ENCODE results near the gene PUS10.
"Not testable (repeated sequence)": the region's sequence is repeated elsewhere in the genome, so short reads cannot be mapped to it uniquely, and the experiment has no call there.

The PUS10 gene

DNA sequence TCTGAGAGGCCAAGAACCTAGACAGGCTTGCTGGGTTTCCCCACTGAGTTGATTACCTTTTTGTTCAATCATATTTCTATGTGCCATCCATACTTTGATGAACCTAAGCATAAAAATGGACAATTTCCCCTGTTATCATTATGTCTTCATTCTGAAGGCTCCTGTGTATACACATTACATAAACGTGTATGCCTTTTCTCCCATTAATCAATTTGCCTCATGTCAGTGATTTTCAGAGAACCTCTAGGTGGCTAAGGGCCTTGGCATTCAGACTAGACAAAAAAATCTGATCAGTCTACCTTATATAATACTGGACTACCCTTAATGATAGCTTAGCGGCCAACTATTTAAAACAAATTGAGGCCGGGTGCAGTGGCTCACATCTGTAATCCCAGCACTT, 4.7 kb downstream of the PUS10 start:
- no peak overlapping the region for H3K4me3 ChIP-seq (ENCODE audit: low read depth, low read length)

- H3K4me3 ChIP-seq (ENCODE audit: low read depth, low read length): not testable (repeated sequence)
These were observed 5.8 kb downstream of the PUS10 start for GRCh38 chr2:61012303-61012702.

GRCh38 chr2:61011678-61012077, 6.4 kb downstream of the PUS10 start:
- no peak overlapping the region for H3K4me3 ChIP-seq (ENCODE audit: low read depth, low read length)

- H3K4me3 ChIP-seq (ENCODE audit: low read depth, low read length): no peak overlapping the region
These were observed 8.7 kb downstream of the PUS10 start for GRCh38 chr2:61009355-61009754.

GRCh38 chr2:61006486-61007105, 11.5 kb downstream of the PUS10 start:
- H3K4me3 ChIP-seq (ENCODE audit: low read depth, low read length): no peak overlapping the region

- H3K4me3 ChIP-seq (ENCODE audit: low read depth, low read length): no peak overlapping the region
These were observed 12.3 kb downstream of the PUS10 start for GRCh38 chr2:61005736-61006135.

GRCh38 chr2:60998628-60999545, 19.2 kb downstream of the PUS10 start:
- no peak overlapping the region for H3K4me3 ChIP-seq (ENCODE audit: low read depth, low read length)

GRCh38 chr2:60994131-60994530, 23.9 kb downstream of the PUS10 start:
- no peak overlapping the region for H3K4me3 ChIP-seq (ENCODE audit: low read depth, low read length)

- no peak overlapping the region for H3K4me3 ChIP-seq (ENCODE audit: low read depth, low read length)
These were observed 25.1 kb downstream of the PUS10 start for GRCh38 chr2:60992985-60993392.

- H3K4me3 ChIP-seq (ENCODE audit: low read depth, low read length): no peak overlapping the region
These were observed 26.4 kb downstream of the PUS10 start for GRCh38 chr2:60991644-60992043.

- no peak overlapping the region for H3K4me3 ChIP-seq (ENCODE audit: low read depth, low read length)
These were observed 28.8 kb downstream of the PUS10 start for GRCh38 chr2:60989259-60989658.

- not testable (repeated sequence) for H3K4me3 ChIP-seq (ENCODE audit: low read depth, low read length)
These were observed 30.4 kb downstream of the PUS10 start for GRCh38 chr2:60987656-60988055.

- H3K4me3 ChIP-seq (ENCODE audit: low read depth, low read length): no peak overlapping the region
These were observed 31.0 kb downstream of the PUS10 start for GRCh38 chr2:60987041-60987440.

GRCh38 chr2:60984720-60985119, 33.3 kb downstream of the PUS10 start:
- H3K4me3 ChIP-seq (ENCODE audit: low read depth, low read length): no peak overlapping the region

DNA sequence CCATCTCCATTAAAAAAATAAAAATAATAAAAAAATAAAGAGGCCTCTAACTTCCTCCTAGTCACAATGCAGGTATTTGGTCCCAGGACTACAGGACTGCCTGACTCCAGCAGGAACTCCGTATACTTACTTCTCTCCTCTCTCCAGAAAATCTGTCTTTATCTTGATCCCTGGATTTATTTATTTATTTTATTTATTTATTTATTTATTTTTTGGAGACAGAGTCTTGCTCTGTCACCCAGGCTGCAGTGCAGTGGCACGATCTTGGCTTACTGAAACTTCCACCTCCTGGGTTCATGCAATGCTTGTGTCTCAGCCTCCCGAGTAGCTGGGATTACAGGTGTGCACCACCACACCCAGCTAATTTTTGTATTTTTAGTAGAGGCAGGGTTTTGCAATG, 36.0 kb downstream of the PUS10 start:
- H3K4me3 ChIP-seq (ENCODE audit: low read depth, low read length): not testable (repeated sequence)

DNA sequence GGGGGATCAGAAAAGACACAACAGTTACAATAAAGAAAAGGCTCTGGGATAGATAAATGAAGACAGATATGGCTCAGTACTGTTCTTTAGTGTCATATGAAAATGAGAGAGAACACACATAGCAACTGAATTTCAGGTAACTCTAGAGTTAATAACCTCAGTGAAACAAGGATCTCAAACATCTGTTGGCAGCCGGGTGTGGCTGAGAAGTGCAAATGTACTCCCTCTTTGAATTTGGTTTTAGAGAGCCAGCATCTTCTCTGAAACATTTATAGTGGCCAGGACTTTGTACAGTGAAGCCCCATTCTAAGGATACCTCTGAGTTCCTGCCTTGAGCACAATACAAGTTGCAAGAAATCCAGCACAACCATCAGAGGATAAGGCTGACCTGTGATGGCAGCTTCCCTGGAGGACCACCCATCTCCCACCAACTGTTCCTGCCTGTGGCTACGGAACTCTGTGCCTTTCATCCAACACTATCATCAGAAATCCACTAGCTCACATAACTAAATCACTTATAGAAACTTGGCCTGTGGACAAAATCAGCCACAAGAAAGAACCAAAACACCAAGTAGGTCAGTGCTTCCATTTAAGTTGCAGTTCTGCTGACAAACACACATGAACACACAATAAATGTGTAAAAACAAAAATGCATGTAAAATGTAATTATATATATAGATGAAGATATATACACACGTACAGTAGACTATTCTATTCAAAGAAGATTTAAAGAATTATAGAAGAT, 37.8 kb downstream of the PUS10 start:
- H3K4me3 ChIP-seq (ENCODE audit: low read depth, low read length): no peak overlapping the region

DNA sequence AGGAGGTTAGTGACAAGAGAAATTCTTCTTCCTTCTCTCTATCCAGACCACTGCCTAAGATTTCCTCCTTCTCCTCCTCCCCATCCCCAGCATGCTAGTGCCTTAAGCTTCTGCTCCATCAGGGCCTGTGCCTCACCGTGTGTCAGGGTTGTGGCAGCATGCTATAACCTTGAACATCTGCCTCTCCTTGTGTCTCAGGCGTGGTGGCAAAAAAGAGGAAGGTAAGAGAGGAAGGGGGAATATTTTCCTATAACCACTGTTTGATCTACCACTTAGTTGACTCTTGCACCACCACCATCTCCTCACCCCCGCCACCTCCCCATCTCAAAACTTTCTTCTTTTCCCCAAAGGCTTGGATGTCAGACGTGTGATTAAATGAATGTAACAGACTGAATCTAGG, 38.8 kb downstream of the PUS10 start:
- H3K4me3 ChIP-seq (ENCODE audit: low read depth, low read length): no peak overlapping the region

- no peak overlapping the region for H3K4me3 ChIP-seq (ENCODE audit: low read depth, low read length)
These were observed 40.5 kb downstream of the PUS10 start for GRCh38 chr2:60977562-60977895.

GRCh38 chr2:60976875-60977561, 41.0 kb downstream of the PUS10 start:
- H3K4me3 ChIP-seq (ENCODE audit: low read depth, low read length): no peak overlapping the region

DNA sequence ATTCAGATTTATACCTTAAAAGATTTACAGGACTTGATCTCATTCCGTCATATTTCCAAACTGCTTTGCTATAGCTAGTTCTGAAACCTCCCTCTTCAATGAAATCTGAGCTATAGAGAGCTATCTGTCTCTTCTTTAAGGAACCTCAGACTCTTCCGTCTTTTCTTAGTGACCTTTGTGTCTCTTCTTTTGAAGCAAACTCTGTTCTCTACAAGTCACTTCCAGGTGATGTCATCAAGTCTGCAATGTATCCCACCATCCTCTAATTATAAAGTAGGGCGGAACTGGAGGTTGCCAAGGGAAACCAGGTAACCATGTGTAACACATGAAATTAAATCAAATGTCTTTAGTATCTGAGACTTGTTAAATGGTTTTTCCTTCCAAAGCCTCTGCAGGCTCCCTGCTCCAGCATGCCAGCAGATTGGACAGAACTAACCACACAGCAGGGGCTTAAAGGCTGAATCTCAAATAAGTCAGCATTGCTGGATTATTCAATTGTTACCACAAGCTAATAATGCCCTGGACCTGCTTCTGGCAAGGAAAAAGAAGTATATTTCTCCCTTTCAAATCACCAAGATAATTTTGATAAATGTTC, 41.7 kb downstream of the PUS10 start:
- no peak overlapping the region for H3K4me3 ChIP-seq (ENCODE audit: low read depth, low read length)

DNA sequence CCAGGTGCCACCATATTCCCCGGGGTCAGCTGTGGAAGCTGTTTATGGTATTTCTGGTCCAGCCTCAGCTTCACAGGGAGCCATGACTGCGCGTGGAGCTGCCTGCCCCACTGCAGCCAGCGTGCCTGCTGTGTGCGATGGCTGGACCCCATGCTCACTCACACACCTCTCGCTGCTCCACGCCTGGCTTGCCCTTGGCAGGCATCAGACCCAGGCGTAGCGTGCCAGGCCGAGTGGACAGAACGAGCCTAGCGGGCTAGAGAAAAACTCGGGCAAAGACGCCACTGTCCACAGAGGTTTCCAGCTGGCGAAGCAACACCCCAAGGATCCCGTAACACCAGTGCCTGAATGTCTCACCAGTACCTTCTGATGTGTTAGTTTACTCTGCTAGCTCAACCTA, 43.4 kb downstream of the PUS10 start:
- no peak overlapping the region for H3K4me3 ChIP-seq (ENCODE audit: low read depth, low read length)
